HEK293 (cell line): Measurements from ENCODE around the gene HIPK2.

Experiments
- CTCF ChIA-PET: fragments of 350-600 bp; formaldehyde crosslinking; extraction: SDS; loops from one replicate; lab custom pipeline; 2021; ENCODE audit warnings: antibody characterized with exemption; lab: Yijun Ruan, JAX
- POLR2A ChIA-PET: fragments of 300-600 bp; formaldehyde crosslinking; extraction: SDS; loops from one replicate; lab custom pipeline; 2020; ENCODE audit warnings: antibody characterized with exemption, inconsistent platforms; lab: Yijun Ruan, JAX
- H3K27ac ChIP-seq: fragments of 200-500 bp; sonication (Bioruptor generic); 2 replicates; pipeline ENCODE4 v1.5.1; 2014; ENCODE audit warnings: low read depth, low read length, control low read depth, inconsistent platforms; ENCODE audit errors: extremely low read depth
- H3K36me3 ChIP-seq, 2 experiments: fragments of 200-500 bp in 1 of 2; sonication (Bioruptor generic) in 1 of 2; 1 replicate in 1 of 2; 2 replicates in 1 of 2; pipeline ENCODE4 v1.5.1; 2014 to 2017; ENCODE audit warnings: inconsistent platforms in 2 of 2, low read length in 2 of 2; ENCODE audit not compliant: control insufficient read depth in 2 of 2, insufficient read depth in 1 of 2
- H3K4me1 ChIP-seq: fragments of 200-500 bp; sonication (Bioruptor generic); 2 replicates; pipeline ENCODE4 v1.5.1; 2014; ENCODE audit warnings: mild to moderate bottlenecking, low read length, inconsistent platforms; ENCODE audit not compliant: control insufficient read depth, insufficient read depth
- H3K4me3 ChIP-seq: 2 replicates; pipeline ENCODE4 v1.5.1; 2011; ENCODE audit warnings: low read depth, mild to moderate bottlenecking, control low read depth, low read length, moderate library complexity
- H3K9me3 ChIP-seq: fragments of 200-500 bp; sonication (Bioruptor generic); 2 replicates; pipeline ENCODE4 v1.5.1; 2014; ENCODE audit warnings: low read depth, low read length, inconsistent platforms; ENCODE audit not compliant: control insufficient read depth, insufficient read depth
- BCL11A ChIP-seq: fragments of 450-650 bp; formaldehyde crosslinking; IDR thresholded peaks from 2 replicates; pipeline ENCODE4 v1.5.1; 2016; ENCODE audit warnings: low read depth, missing biosample characterization, missing genetic modification characterization
- BCL11B ChIP-seq: fragments of 450-650 bp; formaldehyde crosslinking; IDR thresholded peaks from 2 replicates; pipeline ENCODE4 v1.5.1; 2016; ENCODE audit warnings: low read depth, missing biosample characterization, missing genetic modification characterization
- GFI1B ChIP-seq: fragments of 450-650 bp; formaldehyde crosslinking; IDR thresholded peaks from 2 replicates; pipeline ENCODE4 v1.5.1; 2016; ENCODE audit warnings: missing biosample characterization, missing genetic modification characterization
- OSR2 ChIP-seq: fragments of 450-650 bp; formaldehyde crosslinking; IDR thresholded peaks from 2 replicates; pipeline ENCODE4 v1.5.1; 2016; ENCODE audit warnings: missing biosample characterization, missing genetic modification characterization
- SP3 ChIP-seq: fragments of 450-650 bp; formaldehyde crosslinking; IDR thresholded peaks from 2 replicates; pipeline ENCODE4 v1.5.1; 2016; ENCODE audit warnings: missing biosample characterization, missing genetic modification characterization
- ZBTB6 ChIP-seq: fragments of 450-650 bp; formaldehyde crosslinking; IDR thresholded peaks from 2 replicates; pipeline ENCODE4 v1.5.1; 2017; ENCODE audit warnings: missing biosample characterization, missing genetic modification characterization
- ZEB2 ChIP-seq: fragments of 450-650 bp; formaldehyde crosslinking; IDR thresholded peaks from 2 replicates; pipeline ENCODE4 v1.5.1; 2016; ENCODE audit warnings: missing biosample characterization, missing genetic modification characterization
- ZNF10 ChIP-seq: fragments of 450-650 bp; formaldehyde crosslinking; IDR thresholded peaks from 2 replicates; pipeline ENCODE4 v1.5.1; 2017; ENCODE audit warnings: missing biosample characterization, missing genetic modification characterization
- ZNF112 ChIP-seq: fragments of 450-650 bp; formaldehyde crosslinking; IDR thresholded peaks from 2 replicates; pipeline ENCODE4 v1.5.0; 2017; ENCODE audit warnings: missing biosample characterization, missing genetic modification characterization
- ZNF138 ChIP-seq: fragments of 450-650 bp; formaldehyde crosslinking; IDR thresholded peaks from 2 replicates; pipeline ENCODE4 v1.5.1; 2016; ENCODE audit warnings: missing biosample characterization, missing genetic modification characterization, borderline replicate concordance
- ZNF239 ChIP-seq: fragments of 450-650 bp; formaldehyde crosslinking; IDR thresholded peaks from 2 replicates; pipeline ENCODE4 v1.5.1; 2016; ENCODE audit warnings: missing biosample characterization, missing genetic modification characterization
- ZNF274 ChIP-seq, 2 experiments: fragments of 200-500 bp in 1 of 2; fragments of 450-650 bp in 1 of 2; sonication (Bioruptor generic) in 1 of 2; formaldehyde crosslinking in 1 of 2; IDR thresholded peaks; 2 replicates each; pipeline versions ENCODE4 v1.5.1 to v1.6.1; 2014 to 2016; ENCODE audit warnings: borderline replicate concordance in 1 of 2, inconsistent platforms in 1 of 2, low read length in 1 of 2, missing biosample characterization in 1 of 2, missing genetic modification characterization in 1 of 2
- ZNF280C ChIP-seq: fragments of 450-650 bp; formaldehyde crosslinking; IDR thresholded peaks from 2 replicates; pipeline ENCODE4 v1.5.1; 2016; ENCODE audit warnings: missing biosample characterization, missing genetic modification characterization
- ZNF324 ChIP-seq: fragments of 450-650 bp; formaldehyde crosslinking; IDR thresholded peaks from 2 replicates; pipeline ENCODE4 v1.5.1; 2016; ENCODE audit warnings: missing biosample characterization, missing genetic modification characterization
- ZNF335 ChIP-seq: fragments of 450-650 bp; formaldehyde crosslinking; conservative IDR thresholded peaks from 2 replicates; pipeline ENCODE4 v1.5.1; 2016; ENCODE audit warnings: missing biosample characterization, missing genetic modification characterization
- ZNF48 ChIP-seq: fragments of 450-650 bp; formaldehyde crosslinking; IDR thresholded peaks from 2 replicates; pipeline ENCODE4 v1.5.1; 2016; ENCODE audit warnings: missing biosample characterization, missing genetic modification characterization
- ZNF548 ChIP-seq: fragments of 450-650 bp; formaldehyde crosslinking; IDR thresholded peaks from 2 replicates; pipeline ENCODE4 v1.5.1; 2016; ENCODE audit warnings: missing biosample characterization, missing genetic modification characterization
- ZNF558 ChIP-seq: fragments of 450-650 bp; formaldehyde crosslinking; IDR thresholded peaks from 2 replicates; pipeline ENCODE4 v1.5.1; 2016; ENCODE audit warnings: missing biosample characterization, missing genetic modification characterization
- ZNF623 ChIP-seq: fragments of 450-650 bp; formaldehyde crosslinking; IDR thresholded peaks from 2 replicates; pipeline ENCODE4 v1.5.1; 2016; ENCODE audit warnings: missing biosample characterization, missing genetic modification characterization
- ZNF658 ChIP-seq: fragments of 450-650 bp; formaldehyde crosslinking; IDR thresholded peaks from 2 replicates; pipeline ENCODE4; 2016; ENCODE audit warnings: missing biosample characterization, missing genetic modification characterization
- ZNF664 ChIP-seq: fragments of 450-650 bp; formaldehyde crosslinking; IDR thresholded peaks from 2 replicates; pipeline ENCODE4 v1.5.1; 2016; ENCODE audit warnings: missing biosample characterization, missing genetic modification characterization
- ZNF670 ChIP-seq: fragments of 450-650 bp; formaldehyde crosslinking; IDR thresholded peaks from 2 replicates; pipeline ENCODE4 v1.5.1; 2016; ENCODE audit warnings: missing biosample characterization, missing genetic modification characterization, low read depth
- ZNF677 ChIP-seq: fragments of 450-650 bp; IDR thresholded peaks from 2 replicates; pipeline ENCODE4 v1.5.0; 2018; ENCODE audit warnings: missing biosample characterization, mild to moderate bottlenecking, missing genetic modification characterization, moderate library complexity
- ZSCAN5A ChIP-seq: fragments of 450-650 bp; formaldehyde crosslinking; IDR thresholded peaks from 2 replicates; pipeline ENCODE4 v1.5.1; 2016; ENCODE audit warnings: missing biosample characterization, missing genetic modification characterization
- ZXDB ChIP-seq: fragments of 450-650 bp; formaldehyde crosslinking; IDR thresholded peaks from 2 replicates; pipeline ENCODE4 v1.5.1; 2016; ENCODE audit warnings: missing biosample characterization, missing genetic modification characterization
- TF ChIP-seq, protein P1 (sequence below): fragments of 450-650 bp; formaldehyde crosslinking; IDR thresholded peaks from 2 replicates; pipeline ENCODE4 v1.5.1; 2016; ENCODE audit warnings: missing biosample characterization, missing genetic modification characterization
- TF ChIP-seq, protein P2 (sequence below): fragments of 450-650 bp; formaldehyde crosslinking; IDR thresholded peaks from 2 replicates; pipeline ENCODE4 v1.5.1; 2016; ENCODE audit warnings: missing biosample characterization, missing genetic modification characterization, low read depth
- TF ChIP-seq, protein P3 (sequence below): fragments of 450-650 bp; formaldehyde crosslinking; optimal IDR thresholded peaks from 2 replicates; pipeline ENCODE3; 2016; ENCODE audit warnings: missing biosample characterization, mild to moderate bottlenecking, missing genetic modification characterization

Gene HIPK2

DNA sequence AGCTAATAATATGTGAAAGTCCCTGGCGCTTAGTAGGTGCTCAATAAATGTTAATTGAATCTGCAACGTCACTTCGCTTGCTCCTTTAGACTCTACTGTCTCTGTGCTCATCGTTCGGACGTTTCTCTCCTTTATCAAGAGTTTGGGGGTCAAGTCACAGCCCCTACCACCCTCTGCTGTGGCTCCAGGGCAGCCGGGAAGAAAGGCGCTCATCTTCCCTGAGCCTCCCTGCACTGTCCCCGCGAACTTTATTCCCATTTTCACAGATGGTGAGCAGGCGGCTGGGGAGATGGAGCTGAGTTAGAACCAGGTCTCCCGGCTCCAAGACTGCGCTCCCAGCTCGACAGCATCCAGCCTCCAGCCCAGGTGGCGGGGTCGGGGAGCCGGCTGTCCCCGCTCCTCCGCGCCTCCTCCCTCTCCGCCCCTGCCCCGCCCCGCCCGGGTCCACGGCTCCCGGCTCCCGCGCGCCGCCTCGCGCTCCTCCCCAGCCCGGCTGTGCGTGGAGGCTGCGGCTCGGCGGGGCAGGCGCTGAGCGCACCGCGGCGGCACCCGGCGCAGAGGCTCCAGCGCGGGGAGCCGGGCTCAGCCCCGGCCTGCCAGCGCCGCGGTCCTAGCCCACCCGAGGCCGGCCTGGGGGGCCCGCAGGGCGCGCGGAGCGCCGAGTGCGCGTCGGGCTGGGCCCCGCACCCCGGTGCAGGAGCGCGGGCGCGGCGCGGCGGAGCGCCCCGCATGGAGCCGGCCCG, 254.4 kb downstream of the HIPK2 start, which contains the start of gene CLEC2L:
TSS of gene CLEC2L (plus strand) at position 487 of the 743 bp plus-strand sequence. CDS start at position 730, 243 bp downstream.
- H3K36me3 ChIP-seq: no peaks in the 10 kb centered on the region
- CTCF ChIA-PET: no interaction called here
- no peaks in the 10 kb centered on the region for H3K4me1 ChIP-seq
- H3K9me3 ChIP-seq: no peaks in the 10 kb centered on the region
- H3K4me3 ChIP-seq: peak within 1 kb of the TSS; percentile 28
- POLR2A ChIA-PET: no interaction called here
- no peak within 1 kb of the TSS for H3K27ac ChIP-seq
- no peak for TF ChIP-seq ZNF623
- no peak for TF ChIP-seq ZEB2
- TF ChIP-seq, protein P1, sequence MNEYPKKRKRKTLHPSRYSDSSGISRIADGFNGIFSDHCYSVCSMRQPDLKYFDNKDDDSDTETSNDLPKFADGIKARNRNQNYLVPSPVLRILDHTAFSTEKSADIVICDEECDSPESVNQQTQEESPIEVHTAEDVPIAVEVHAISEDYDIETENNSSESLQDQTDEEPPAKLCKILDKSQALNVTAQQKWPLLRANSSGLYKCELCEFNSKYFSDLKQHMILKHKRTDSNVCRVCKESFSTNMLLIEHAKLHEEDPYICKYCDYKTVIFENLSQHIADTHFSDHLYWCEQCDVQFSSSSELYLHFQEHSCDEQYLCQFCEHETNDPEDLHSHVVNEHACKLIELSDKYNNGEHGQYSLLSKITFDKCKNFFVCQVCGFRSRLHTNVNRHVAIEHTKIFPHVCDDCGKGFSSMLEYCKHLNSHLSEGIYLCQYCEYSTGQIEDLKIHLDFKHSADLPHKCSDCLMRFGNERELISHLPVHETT (tag by site-specific recombination): no peak
- TF ChIP-seq ZNF677 (tag by site-specific recombination): no peak
- TF ChIP-seq ZSCAN5A (tag by site-specific recombination): no peak
- peak; percentile 45; the same call in 1 of the 2 replicates for TF ChIP-seq SP3 (tag by site-specific recombination)
- TF ChIP-seq ZNF48 (tag by site-specific recombination): no peak
- no peak for TF ChIP-seq ZNF274 (IDR thresholded peaks at IDR 0.05; ENCODE audit: low read length)
- TF ChIP-seq ZNF274 (tag by site-specific recombination; IDR thresholded peaks at IDR 0.05; ENCODE audit: borderline replicate concordance): no peak
- TF ChIP-seq, protein P2, sequence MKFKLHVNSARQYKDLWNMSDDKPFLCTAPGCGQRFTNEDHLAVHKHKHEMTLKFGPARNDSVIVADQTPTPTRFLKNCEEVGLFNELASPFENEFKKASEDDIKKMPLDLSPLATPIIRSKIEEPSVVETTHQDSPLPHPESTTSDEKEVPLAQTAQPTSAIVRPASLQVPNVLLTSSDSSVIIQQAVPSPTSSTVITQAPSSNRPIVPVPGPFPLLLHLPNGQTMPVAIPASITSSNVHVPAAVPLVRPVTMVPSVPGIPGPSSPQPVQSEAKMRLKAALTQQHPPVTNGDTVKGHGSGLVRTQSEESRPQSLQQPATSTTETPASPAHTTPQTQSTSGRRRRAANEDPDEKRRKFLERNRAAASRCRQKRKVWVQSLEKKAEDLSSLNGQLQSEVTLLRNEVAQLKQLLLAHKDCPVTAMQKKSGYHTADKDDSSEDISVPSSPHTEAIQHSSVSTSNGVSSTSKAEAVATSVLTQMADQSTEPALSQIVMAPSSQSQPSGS: no peak
- no peak for TF ChIP-seq ZNF280C (tag by site-specific recombination)
- no peak for TF ChIP-seq ZNF324 (tag by site-specific recombination)
- no peak for TF ChIP-seq ZNF239 (tag by site-specific recombination)
- no peak for TF ChIP-seq ZNF138 (tag by site-specific recombination)
- no peak for TF ChIP-seq BCL11B (tag by site-specific recombination)
- TF ChIP-seq, protein P3, sequence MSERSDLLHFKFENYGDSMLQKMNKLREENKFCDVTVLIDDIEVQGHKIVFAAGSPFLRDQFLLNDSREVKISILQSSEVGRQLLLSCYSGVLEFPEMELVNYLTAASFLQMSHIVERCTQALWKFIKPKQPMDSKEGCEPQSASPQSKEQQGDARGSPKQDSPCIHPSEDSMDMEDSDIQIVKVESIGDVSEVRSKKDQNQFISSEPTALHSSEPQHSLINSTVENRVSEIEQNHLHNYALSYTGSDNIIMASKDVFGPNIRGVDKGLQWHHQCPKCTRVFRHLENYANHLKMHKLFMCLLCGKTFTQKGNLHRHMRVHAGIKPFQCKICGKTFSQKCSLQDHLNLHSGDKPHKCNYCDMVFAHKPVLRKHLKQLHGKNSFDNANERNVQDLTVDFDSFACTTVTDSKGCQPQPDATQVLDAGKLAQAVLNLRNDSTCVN (tag by site-specific recombination): peak; percentile 26
- no peak for TF ChIP-seq ZNF658
- TF ChIP-seq ZNF112 (tag by site-specific recombination): no peak
- no peak for TF ChIP-seq ZNF670 (tag by site-specific recombination)
- TF ChIP-seq BCL11A (tag by site-specific recombination): no peak
- TF ChIP-seq ZXDB (tag by site-specific recombination): no peak
- peak; percentile 28; the same call in 1 of the 2 replicates for TF ChIP-seq ZNF664 (tag by site-specific recombination)
- TF ChIP-seq GFI1B (tag by site-specific recombination): no peak
- peak; percentile 48; the same call in 1 of the 2 replicates for TF ChIP-seq ZBTB6 (tag by site-specific recombination)
- TF ChIP-seq ZNF335 (tag by site-specific recombination): no peak
- no peak for TF ChIP-seq ZNF548
- no peak for TF ChIP-seq OSR2 (tag by site-specific recombination)
- TF ChIP-seq ZNF558 (tag by site-specific recombination): no peak
- no peak for TF ChIP-seq ZNF10
